H1 (cell line): Measurements from ENCODE around the gene GRIP1. TPM values are rescaled to one million over a fixed set of nuclear protein-coding genes. Genes with fewer than 3 reads are reported as not detected.

ENCODE experiments used
- CHD7 ChIP-seq: fragments of 300-600 bp; sonication (generic); IDR thresholded peaks from 2 replicates; pipeline ENCODE4 v1.7.1; 2012; ENCODE audit warnings: low read length, moderate library complexity, mild to moderate bottlenecking, inconsistent platforms; ENCODE audit not compliant: insufficient replicate concordance
- POLR2A ChIP-seq, 2 experiments: IDR thresholded peaks; 1 replicate in 1 of 2; 2 replicates in 1 of 2; pipeline ENCODE4 v1.6.1; 2011; ENCODE audit warnings: low read depth in 2 of 2, low read length in 2 of 2, mild to moderate bottlenecking in 2 of 2; ENCODE audit errors: control extremely low read depth in 1 of 2
- TBP ChIP-seq: IDR thresholded peaks from 2 replicates; pipeline ENCODE4 v1.6.1; 2011; ENCODE audit warnings: low read depth, low read length, improper control_type of control experiment
- polyA plus RNA-seq, 7 experiments: library from polyadenylated mRNA; depleted of rRNA in 3 of 7; stranded (reverse) in 5 of 7; unstranded in 2 of 7; fragments of >200 nt in 5 of 7; fragments of 200-250 nt in 2 of 7; gene quantifications; 1 replicate in 5 of 7; 2 replicates in 1 of 7; 4 replicates in 1 of 7; pipeline versions ENCODE4 v1.2.1 to v1.2.3, GENCODE V29; 2011 to 2013; ENCODE audit warnings: missing spikeins in 2 of 7, mixed read lengths in 2 of 7
- total RNA-seq: library from RNA; stranded (reverse); fragmentation: NEBNext Ultra II Directional; extraction: Animal tissue kit (Norgen Biotek cat#: 25700); gene quantifications from 2 replicates; pipeline ENCODE4 v1.2.1, GENCODE V29; 2021

Gene GRIP1
- total and polyA plus RNA-seq, 2 of the 8 experiments (the other 6 are each of a cell fraction or from before 2014, with no cell fraction given): 4.5 to 27.3 TPM

- TF ChIP-seq CHD7 (no peak), POLR2A (IDR thresholded peaks at IDR 0.05; ENCODE audit: control extremely low read depth in 1 of 2, low read depth in 2 of 2, low read length in 2 of 2) (no peak), TBP (no peak)
Measured at GRCh38 chr12:66607147-66607546, 71.7 kb downstream of the GRIP1 start (continued).
